Chondrocyte (in vitro differentiated cells): ENCODE results near the gene C6orf132. TPM values are rescaled to one million over a fixed set of nuclear protein-coding genes. Genes with fewer than 3 reads are reported as not detected.

ENCODE experiments used
- DNase-seq: peaks from one replicate; pipeline ENCODE4 v3.0.0; 2021; ENCODE audit warnings: mixed read lengths, low spot score
- H3K27ac Mint-ChIP-seq: one replicate; pipeline ENCODE4 v1.8.0; 2021; ENCODE audit warnings: mild to moderate bottlenecking, moderate library complexity, mixed read lengths; ENCODE audit not compliant: unreplicated experiment
- H3K27me3 Mint-ChIP-seq: 2 replicates; pipeline ENCODE4 v1.8.0; 2021; ENCODE audit warnings: low read depth, mixed read lengths
- H3K36me3 Mint-ChIP-seq: 2 replicates; pipeline ENCODE4 v1.8.0; 2021; ENCODE audit warnings: low read depth, mixed read lengths
- H3K4me1 Mint-ChIP-seq: 2 replicates; pipeline ENCODE4 v1.8.0; 2021; ENCODE audit warnings: low read depth, mild to moderate bottlenecking, mixed read lengths
- H3K4me3 Mint-ChIP-seq: one replicate; pipeline ENCODE4 v1.8.0; 2021; ENCODE audit warnings: mild to moderate bottlenecking, moderate library complexity, mixed read lengths; ENCODE audit not compliant: unreplicated experiment
- H3K9me3 Mint-ChIP-seq: 2 replicates; pipeline ENCODE4 v1.8.0; 2021; ENCODE audit warnings: low read depth, mixed read lengths
- CTCF ChIP-seq: fragments of 200-600 bp; sonication (generic); IDR thresholded peaks from 2 replicates; pipeline ENCODE4 v1.5.0; 2021; ENCODE audit warnings: antibody characterized with exemption, mild to moderate bottlenecking, moderate library complexity
- total RNA-seq: library from RNA; stranded (reverse); gene quantifications from 3 replicates; pipeline ENCODE4 v1.2.1, GENCODE V29; 2021

Gene C6orf132
- total RNA-seq, 1 donor from 2014 or later, result 5.8 TPM

GRCh38 chr6:42148058-42148457 is 5.6 kb upstream of the C6orf132 start:
- DNase-seq, result no peak
- peaks cover under 1% of the 10 kb centered on the region for H3K4me1 Mint-ChIP-seq
- H3K4me3 Mint-ChIP-seq, result no peak overlapping the region
- H3K27ac Mint-ChIP-seq, result no peak overlapping the region
- no peaks in the 10 kb centered on the region for H3K9me3 Mint-ChIP-seq
- no peak for TF ChIP-seq CTCF
- no peaks in the 10 kb centered on the region for H3K36me3 Mint-ChIP-seq
- peaks cover 4% of the 10 kb centered on the region for H3K27me3 Mint-ChIP-seq

DNA sequence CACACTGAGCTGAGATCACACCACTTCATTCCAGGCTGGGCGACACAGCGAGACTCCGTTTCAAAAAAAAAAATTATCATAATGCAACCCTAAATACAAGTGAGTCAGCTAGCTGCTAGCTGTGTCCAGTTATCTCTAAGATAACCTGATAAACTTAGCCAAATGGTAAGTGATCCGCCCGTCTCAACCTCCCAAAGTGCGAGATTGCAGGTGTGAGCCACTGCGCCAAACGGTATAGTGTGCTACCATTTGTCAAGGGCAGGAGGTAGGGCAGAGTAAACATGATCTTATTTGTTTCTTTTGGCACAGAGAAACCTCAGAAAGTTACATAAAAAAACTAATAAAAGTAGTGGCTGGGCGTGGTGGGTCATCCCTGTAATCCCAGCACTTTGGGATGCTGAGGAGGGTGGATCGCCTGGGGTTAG is 4.7 kb upstream of the C6orf132 start:
- Mint-ChIP-seq H3K27ac (no peak overlapping the region), H3K4me1 (peaks cover 5% of the 10 kb centered on the region), H3K36me3 (no peaks in the 10 kb centered on the region), H3K4me3 (no peak overlapping the region), H3K9me3 (no peaks in the 10 kb centered on the region), H3K27me3 (peaks cover 4% of the 10 kb centered on the region)
- DNase-seq, result no peak
- no peak for TF ChIP-seq CTCF

DNA sequence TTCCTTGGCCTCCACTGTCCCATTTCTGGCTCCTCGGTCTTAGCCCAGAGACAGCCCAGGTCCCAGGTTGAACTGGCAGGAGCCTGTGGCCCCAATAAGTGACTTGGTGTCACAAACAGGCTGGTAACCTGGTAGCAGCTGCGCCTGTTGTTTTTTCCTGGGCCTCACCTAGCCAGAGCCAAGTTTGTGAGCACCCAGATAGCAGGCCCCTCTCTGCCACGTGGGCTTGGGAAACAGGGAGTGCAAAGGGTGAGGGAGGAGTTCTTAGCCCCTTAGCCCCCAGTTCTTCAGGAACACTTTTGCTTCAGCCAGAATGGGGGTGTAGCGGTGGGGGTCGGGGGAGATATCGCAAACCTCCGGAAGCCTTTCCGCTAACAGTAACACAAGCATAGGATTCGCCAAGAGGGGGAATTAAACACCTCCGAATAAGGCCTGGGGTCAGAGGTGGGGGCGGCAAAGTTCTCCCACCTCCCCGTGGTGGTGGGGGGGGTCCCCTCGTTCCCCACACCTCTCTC is 760 bp downstream of the C6orf132 start:
- no peak for TF ChIP-seq CTCF
- H3K4me1 Mint-ChIP-seq, result peaks cover 36% of the 10 kb centered on the region
- DNase-seq, result no peak
- H3K36me3 Mint-ChIP-seq, result no peaks in the 10 kb centered on the region
- H3K4me3 Mint-ChIP-seq, result peak overlapping the region; percentile 84
- H3K27ac Mint-ChIP-seq, result peak overlapping the region; percentile 17
- no peaks in the 10 kb centered on the region for H3K9me3 Mint-ChIP-seq
- H3K27me3 Mint-ChIP-seq, result peaks cover 2% of the 10 kb centered on the region

DNA sequence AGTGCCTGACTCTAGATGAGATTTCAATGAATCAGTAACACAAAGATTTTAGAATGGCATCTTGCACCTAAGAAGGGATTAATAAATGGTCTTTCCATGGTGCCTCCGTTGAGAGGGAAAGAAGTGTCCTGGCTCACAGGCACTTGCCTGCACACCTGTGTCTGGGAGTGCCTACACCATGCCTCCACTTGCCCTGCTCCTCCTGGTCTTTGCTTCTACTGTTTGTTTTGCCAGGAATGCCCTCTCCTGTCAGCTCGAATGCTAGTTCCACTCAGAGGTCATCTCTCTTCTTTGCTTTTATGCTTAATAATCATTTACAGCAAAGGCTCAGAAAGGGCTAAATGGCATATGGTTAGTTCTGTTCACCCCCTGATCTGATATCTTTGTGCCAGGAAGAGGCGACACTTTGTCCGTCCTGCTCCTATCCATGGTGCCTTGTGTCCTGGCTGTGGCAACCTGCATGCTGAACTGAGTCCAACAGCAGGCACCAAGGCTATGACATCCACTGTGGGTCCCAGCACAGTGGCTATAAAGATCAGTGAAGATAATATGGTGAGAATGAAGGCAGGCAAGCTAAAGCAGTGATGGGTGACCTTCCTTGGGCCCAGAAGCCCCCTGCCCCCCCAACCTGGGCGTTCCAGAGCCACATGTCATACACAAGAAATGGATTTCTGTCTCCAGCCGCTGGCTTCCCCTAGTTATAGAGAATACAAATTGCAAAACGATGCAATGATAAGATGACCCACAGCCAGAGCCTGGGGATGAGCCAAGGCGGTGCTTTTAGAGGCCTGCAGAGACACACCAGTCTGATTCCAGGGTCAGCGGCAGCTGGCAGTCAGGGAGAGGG is 1.4 kb downstream of the C6orf132 start:
- Mint-ChIP-seq H3K4me1 (peaks cover 40% of the 10 kb centered on the region), H3K9me3 (no peaks in the 10 kb centered on the region)

GRCh38 chr6:42140032-42140431 is 2.4 kb downstream of the C6orf132 start:
- no peaks in the 10 kb centered on the region for H3K27me3 Mint-ChIP-seq
- no peak overlapping the region for H3K27ac Mint-ChIP-seq
- no peak for DNase-seq
- H3K9me3 Mint-ChIP-seq, result no peaks in the 10 kb centered on the region
- TF ChIP-seq CTCF, result no peak
- H3K4me1 Mint-ChIP-seq, result peaks cover 40% of the 10 kb centered on the region
- H3K36me3 Mint-ChIP-seq, result no peaks in the 10 kb centered on the region
- no peak overlapping the region for H3K4me3 Mint-ChIP-seq

More for the DNA sequence above, 1.4 kb downstream of the C6orf132 start:
- H3K36me3 Mint-ChIP-seq, result no peaks in the 10 kb centered on the region
- H3K27ac Mint-ChIP-seq, result no peak overlapping the region
- no peak for TF ChIP-seq CTCF
- H3K4me3 Mint-ChIP-seq, result peak overlapping the region; percentile 84
- DNase-seq, result no peak
- peaks cover 2% of the 10 kb centered on the region for H3K27me3 Mint-ChIP-seq
